ENCODE results near the gene ZFAND5.

- TF ChIP-seq POLR2A (IDR thresholded peaks at IDR 0.05): no peak
- TF ChIP-seq, protein P1, sequence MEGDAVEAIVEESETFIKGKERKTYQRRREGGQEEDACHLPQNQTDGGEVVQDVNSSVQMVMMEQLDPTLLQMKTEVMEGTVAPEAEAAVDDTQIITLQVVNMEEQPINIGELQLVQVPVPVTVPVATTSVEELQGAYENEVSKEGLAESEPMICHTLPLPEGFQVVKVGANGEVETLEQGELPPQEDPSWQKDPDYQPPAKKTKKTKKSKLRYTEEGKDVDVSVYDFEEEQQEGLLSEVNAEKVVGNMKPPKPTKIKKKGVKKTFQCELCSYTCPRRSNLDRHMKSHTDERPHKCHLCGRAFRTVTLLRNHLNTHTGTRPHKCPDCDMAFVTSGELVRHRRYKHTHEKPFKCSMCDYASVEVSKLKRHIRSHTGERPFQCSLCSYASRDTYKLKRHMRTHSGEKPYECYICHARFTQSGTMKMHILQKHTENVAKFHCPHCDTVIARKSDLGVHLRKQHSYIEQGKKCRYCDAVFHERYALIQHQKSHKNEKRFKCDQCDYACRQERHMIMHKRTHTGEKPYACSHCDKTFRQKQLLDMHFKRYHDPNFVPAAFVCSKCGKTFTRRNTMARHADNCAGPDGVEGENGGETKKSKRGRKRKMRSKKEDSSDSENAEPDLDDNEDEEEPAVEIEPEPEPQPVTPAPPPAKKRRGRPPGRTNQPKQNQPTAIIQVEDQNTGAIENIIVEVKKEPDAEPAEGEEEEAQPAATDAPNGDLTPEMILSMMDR (IDR thresholded peaks at IDR 0.05): no peak
- TF ChIP-seq POLR2AphosphoS5 (IDR thresholded peaks at IDR 0.05): no peak
These were observed 55.5 kb downstream of the ZFAND5 start for GRCh38 chr9:72309364-72310133.

Measured in prostate gland (tissue), 2 donors.